HCT116 (cell line): Measurements from ENCODE around the gene VPS33B. TPM values are rescaled to one million over a fixed set of nuclear protein-coding genes. Genes with fewer than 3 reads are reported as not detected.

Experiments
- ATAC-seq: fragments of 200-7000 bp; cut with Tn5 transposase; 2 replicates; pipeline ENCODE4 v1.9.1; 2020; ENCODE audit warnings: mild to moderate bottlenecking, moderate library complexity
- BruUV-seq: library from RNA; stranded (reverse); fragments of 400-500 nt; replicated peaks from 2 replicates; lab custom pipeline; 2021; lab: Mats Ljungman, UMichigan
- CTCF ChIA-PET: fragments of 300-600 bp; sonication (Branson Sonifier 250); formaldehyde crosslinking; loops from one replicate; lab custom pipeline; 2021; ENCODE audit warnings: antibody characterized with exemption; lab: Charles Lee
- POLR2A ChIA-PET: fragments of 300-600, 350-600 bp; sonication (Branson Sonifier 250); formaldehyde crosslinking; loops from one replicate; lab custom pipeline; 2021; ENCODE audit warnings: antibody characterized with exemption; lab: Charles Lee
- RAD21 ChIA-PET, 2 experiments: fragments of 300-600 bp; sonication (Branson Sonifier 250); formaldehyde crosslinking; loops; one replicate each; lab custom pipeline; 2023; ENCODE audit warnings: low total read pairs in 2 of 2; ENCODE audit not compliant: uncharacterized antibody in 2 of 2, unreplicated experiment in 2 of 2, low non-redundant PET in 1 of 2; lab: Charles Lee
- DNase-seq: peaks from one replicate; pipeline ENCODE4 v3.0.0-alpha.2; 2010; ENCODE audit warnings: low read depth, low spot score
- H2AFZ ChIP-seq: fragments of 200-600 bp; shearing (Covaris generic), sonication (generic); 2 replicates; pipeline ENCODE4 v1.6.1; 2017; ENCODE audit warnings: low read depth, mixed run types, mixed read lengths, antibody characterized with exemption, low read length; ENCODE audit not compliant: poor library complexity, severe bottlenecking
- H3K27ac ChIP-seq: 2 replicates; pipeline ENCODE4 v1.5.1; 2012; ENCODE audit warnings: low read depth, low read length
- H3K27me3 ChIP-seq: fragments of 200-600 bp; sonication (generic); 2 replicates; pipeline ENCODE4 v1.6.1; 2016; ENCODE audit warnings: mixed run types, low read length, mixed read lengths; ENCODE audit not compliant: insufficient read depth
- H3K36me3 ChIP-seq, 2 experiments: fragments of 200-500 bp in 1 of 2; fragments of 200-600 bp in 1 of 2; sonication (Bioruptor generic) in 1 of 2; sonication (generic) in 1 of 2; 2 replicates each; pipeline versions ENCODE4 v1.5.1 to v1.6.1; 2014 to 2016; ENCODE audit warnings: low read length in 2 of 2, inconsistent platforms in 1 of 2, mixed read lengths in 1 of 2, mixed run types in 1 of 2; ENCODE audit not compliant: insufficient read depth in 2 of 2, control insufficient read depth in 1 of 2
- H3K4me1 ChIP-seq, 2 experiments: fragments of 200-600 bp in 1 of 2; sonication (generic) in 1 of 2; 2 replicates each; pipeline versions ENCODE4 v1.5.1 to v1.6.1; 2012 to 2017; ENCODE audit warnings: low read length in 2 of 2, inconsistent platforms in 1 of 2, mild to moderate bottlenecking in 1 of 2, mixed read lengths in 1 of 2, mixed run types in 1 of 2, moderate library complexity in 1 of 2; ENCODE audit not compliant: insufficient read depth in 2 of 2, control insufficient read depth in 1 of 2
- H3K4me2 ChIP-seq: fragments of 200-600 bp; sonication (generic); 2 replicates; pipeline ENCODE4 v1.6.1; 2017; ENCODE audit warnings: mixed run types, low read length, mixed read lengths
- H3K4me3 ChIP-seq, 2 experiments: fragments of 200-600 bp in 1 of 2; sonication (generic) in 1 of 2; replicated peaks in 1 of 2; 2 replicates each; pipeline ENCODE4 v1.5.1; 2011 to 2016; ENCODE audit warnings: low read length in 2 of 2, control low read depth in 1 of 2, low read depth in 1 of 2, mild to moderate bottlenecking in 1 of 2, mixed read lengths in 1 of 2, mixed run types in 1 of 2
- H3K79me2 ChIP-seq: fragments of 200-600 bp; sonication (generic); 2 replicates; pipeline ENCODE4 v1.6.1; 2017; ENCODE audit warnings: mild to moderate bottlenecking, mixed run types, low read length, moderate library complexity, mixed read lengths; ENCODE audit not compliant: insufficient read depth
- H3K9ac ChIP-seq: fragments of 200-600 bp; sonication (generic); 2 replicates; pipeline ENCODE4 v1.6.1; 2016; ENCODE audit warnings: low read length, mixed read lengths
- H3K9me2 ChIP-seq: fragments of 200-600 bp; sonication (generic), shearing (Covaris generic); 2 replicates; pipeline ENCODE4 v1.6.1; 2017; ENCODE audit warnings: mixed run types, mild to moderate bottlenecking, moderate library complexity; ENCODE audit not compliant: insufficient read depth
- H3K9me3 ChIP-seq, 2 experiments: fragments of 200-500 bp in 1 of 2; fragments of 200-600 bp in 1 of 2; sonication (Bioruptor generic) in 1 of 2; sonication (generic) in 1 of 2; 2 replicates each; pipeline ENCODE4 v1.6.1; 2014 to 2017; ENCODE audit warnings: low read length in 2 of 2, mixed read lengths in 2 of 2, inconsistent platforms in 1 of 2, low read depth in 1 of 2, mild to moderate bottlenecking in 1 of 2, mixed run types in 1 of 2, moderate library complexity in 1 of 2; ENCODE audit not compliant: control insufficient read depth in 1 of 2, insufficient read depth in 1 of 2
- H4K20me1 ChIP-seq: fragments of 200-600 bp; sonication (generic), shearing (Covaris generic); 2 replicates; pipeline ENCODE4 v1.6.1; 2017; ENCODE audit warnings: mixed run types, mild to moderate bottlenecking, moderate library complexity; ENCODE audit not compliant: insufficient read depth
- CEBPB ChIP-seq: IDR thresholded peaks from 2 replicates; pipeline ENCODE4 v1.6.1; 2012; ENCODE audit warnings: low read depth
- TCF7L2 ChIP-seq: IDR thresholded peaks from 2 replicates; pipeline ENCODE4 v1.7.0; 2011; ENCODE audit warnings: borderline replicate concordance, inconsistent platforms; ENCODE audit not compliant: insufficient read depth, insufficient read length; ENCODE audit errors: extremely low read depth
- ZNF274 ChIP-seq: fragments of 200-500 bp; sonication (Bioruptor generic); IDR thresholded peaks from 2 replicates; pipeline ENCODE4 v1.6.1; 2014; ENCODE audit warnings: mild to moderate bottlenecking, low read depth, low read length, inconsistent platforms
- intact Hi-C: fragments of 100-400 bp; cut with micrococcal nuclease; formaldehyde crosslinking; loops from 2 replicates; pipeline ENCODE4 v1.10.0; 2022
- total RNA-seq: library from RNA; stranded (reverse); gene quantifications from one replicate; pipeline ENCODE4 v1.2.1, GENCODE V29; 2021; ENCODE audit not compliant: unreplicated experiment

The VPS33B gene
- total RNA-seq, 1 experiment from 2014 or later, result 23.1 TPM

DNA sequence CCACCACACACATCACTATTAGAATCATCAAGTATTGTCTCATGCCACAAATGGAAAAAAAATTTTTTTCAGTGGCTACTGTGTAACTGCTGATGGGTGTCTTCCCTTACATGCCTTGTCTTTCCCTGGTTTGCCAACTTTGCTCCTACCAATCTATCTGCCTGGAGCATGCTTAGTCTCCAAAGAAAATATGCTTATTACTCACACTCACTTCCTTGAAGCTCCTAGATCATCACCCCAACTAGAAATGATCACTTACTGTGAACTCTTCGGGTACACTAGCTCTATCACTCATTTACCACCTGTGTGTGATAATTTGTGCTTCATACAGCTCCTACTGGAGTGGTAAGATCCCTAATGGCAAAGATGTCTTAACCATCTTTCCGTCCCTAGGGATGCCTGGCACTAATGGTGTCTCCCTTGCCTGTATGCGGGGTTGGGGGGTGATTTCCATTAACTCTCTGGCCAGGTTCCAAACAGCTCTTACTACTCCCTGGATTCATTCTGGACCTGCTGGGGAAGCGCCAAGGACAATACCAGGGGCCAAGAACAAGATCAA is 799 bp downstream of the VPS33B start:
- no TSS peak for BruUV-seq
- TF ChIP-seq TCF7L2 (peak; percentile 56), ZNF274 (no peak), CEBPB (no peak)
- POLR2A ChIA-PET, result interaction anchor here (1.3 kb wide), 1 partner anchor 12 kb away, joined by 3 read pairs; no protein-coding TSS in a partner anchor
- no peak overlapping the region for H2AFZ ChIP-seq
- peak overlapping the region; percentile 82 for H3K4me2 ChIP-seq
- peak overlapping the region; percentile 82 for H3K9ac ChIP-seq
- peak; percentile 28 for ATAC-seq
- peaks cover 35% of the 10 kb centered on the region for H3K79me2 ChIP-seq
- peaks cover 0 to 2% of the 10 kb centered on the region in 2 experiments; a peak in 1 of 4 replicates for H3K36me3 ChIP-seq
- intact Hi-C loops, result no loop called here
- no peaks in the 10 kb centered on the region for H3K9me2 ChIP-seq
- no peaks in the 10 kb centered on the region for H3K27me3 ChIP-seq
- H4K20me1 ChIP-seq, result no peaks in the 10 kb centered on the region
- DNase-seq, result no peak
- H3K4me3 ChIP-seq, result peak overlapping the region; percentile 78 to 83
- RAD21 ChIA-PET, result no interaction called here
- CTCF ChIA-PET, result interaction anchor here (0.9 to 4.1 kb wide), 2 partner anchors 12 to 250 kb away, joined by 3 to 21 read pairs; no protein-coding TSS in a partner anchor
- H3K27ac ChIP-seq, result peak overlapping the region; percentile 60
- no peaks in the 10 kb centered on the region for H3K9me3 ChIP-seq
- H3K4me1 ChIP-seq, result peaks cover 4 to 21% of the 10 kb centered on the region in 2 experiments; a peak in 3 of 4 replicates

DNA sequence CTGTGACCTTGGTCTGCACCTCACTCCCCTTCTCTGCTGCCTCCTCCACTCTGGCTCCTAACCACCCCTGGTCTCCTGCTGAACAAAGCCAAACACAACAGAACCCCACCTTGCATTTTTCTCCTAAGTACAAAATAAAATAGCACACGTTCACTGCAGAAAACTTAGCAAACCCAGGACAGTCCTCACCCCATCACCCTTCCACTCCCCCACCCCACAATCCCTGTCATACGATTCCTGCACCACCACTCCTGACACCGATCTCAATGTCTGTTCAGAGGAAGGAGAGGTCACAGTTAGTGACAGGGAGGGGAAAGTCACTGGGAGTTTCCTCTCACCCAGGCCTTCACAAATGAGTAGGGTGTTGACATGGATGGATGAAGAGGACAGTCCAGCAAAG is 4.2 kb downstream of the VPS33B start:
- Histone ChIP-seq H3K36me3 (peaks cover 5% of the 10 kb centered on the region in 2 experiments; a peak in 3 of 4 replicates), H2AFZ (no peak overlapping the region), H3K9ac (no peak overlapping the region), H3K4me2 (no peak overlapping the region), H3K27ac (no peak overlapping the region), H4K20me1 (no peaks in the 10 kb centered on the region), H3K27me3 (no peaks in the 10 kb centered on the region), H3K4me1 (peaks cover 3 to 16% of the 10 kb centered on the region in 2 experiments; a peak in 3 of 4 replicates), H3K9me2 (no peaks in the 10 kb centered on the region), H3K9me3 (no peaks in the 10 kb centered on the region), H3K79me2 (peaks cover 35% of the 10 kb centered on the region), H3K4me3 (no peak overlapping the region)
- no peak for ATAC-seq
- no peak for DNase-seq
- intact Hi-C loops, result no loop called here
- no TSS peak for BruUV-seq
- POLR2A ChIA-PET, result no interaction called here
- TF ChIP-seq CEBPB, result no peak
- CTCF ChIA-PET, result no interaction called here
- RAD21 ChIA-PET, result no interaction called here
